ENCODE results near the gene SCNN1G. TPM values are rescaled to one million over a fixed set of nuclear protein-coding genes. Genes with fewer than 3 reads are reported as not detected.

Gene SCNN1G
- total RNA-seq, 2 experiments from 2014 or later: not detected

- no TSS peak for BruUV-seq (replicated peaks)
- no peaks in the 10 kb centered on the region for H3K36me3 ChIP-seq (ENCODE audit: insufficient read depth, low read length)
- no peaks in the 10 kb centered on the region for H3K9me3 ChIP-seq (ENCODE audit: low read length)
- no peak overlapping the region for H3K27ac ChIP-seq (ENCODE audit: low read depth, low read length, poor library complexity, severe bottlenecking)
- no peak overlapping the region for H3K4me3 ChIP-seq (ENCODE audit: low read depth, low read length, poor library complexity, severe bottlenecking)
- no peaks in the 10 kb centered on the region for H3K4me1 ChIP-seq (ENCODE audit: insufficient read depth, low read length, poor library complexity, severe bottlenecking)
- ChIA-PET POLR2A (interaction anchor here (0.7 kb wide), 1 partner anchor 67 kb away, joined by 4 read pairs; no protein-coding TSS in a partner anchor), CTCF (ENCODE audit: unreplicated experiment) (no interaction called here)
- no peaks in the 10 kb centered on the region for H4K20me1 ChIP-seq (ENCODE audit: insufficient read depth, low read length)
- no peak overlapping the region for H3K4me2 ChIP-seq (ENCODE audit: low read length)
- no peak for DNase-seq (ENCODE audit: low spot score)
- no peaks in the 10 kb centered on the region for H3K79me2 ChIP-seq (ENCODE audit: insufficient read depth, low read depth, low read length)
- intact Hi-C loops (cut with micrococcal nuclease; ENCODE audit: unreplicated experiment): no loop called here
- TF ChIP-seq CTCF (conservative IDR thresholded peaks at IDR 0.05; ENCODE audit: low read length) (no peak), EZH2phosphoT487 (IDR thresholded peaks at IDR 0.05; ENCODE audit: borderline replicate concordance, low read depth, low read length) (no peak)
- H3K9me2 ChIP-seq (ENCODE audit: insufficient read depth, low read length): no peaks in the 10 kb centered on the region
- no peak overlapping the region for H2AFZ ChIP-seq (ENCODE audit: low read length)
Measured at GRCh38 chr16:23257682-23258081, 75.1 kb downstream of the SCNN1G start.

- TF ChIP-seq CTCF (conservative IDR thresholded peaks at IDR 0.05; ENCODE audit: low read length) (no peak), EZH2phosphoT487 (IDR thresholded peaks at IDR 0.05; ENCODE audit: borderline replicate concordance, low read depth, low read length) (no peak)
- H3K36me3 ChIP-seq (ENCODE audit: insufficient read depth, low read length): no peaks in the 10 kb centered on the region
- no peak overlapping the region for H3K27ac ChIP-seq (ENCODE audit: low read depth, low read length, poor library complexity, severe bottlenecking)
- ChIA-PET CTCF (ENCODE audit: unreplicated experiment) (no interaction called here), POLR2A (no interaction called here)
- H3K79me2 ChIP-seq (ENCODE audit: insufficient read depth, low read depth, low read length): no peaks in the 10 kb centered on the region
- H3K9me3 ChIP-seq (ENCODE audit: low read length): no peaks in the 10 kb centered on the region
- no peak overlapping the region for H2AFZ ChIP-seq (ENCODE audit: low read length)
- DNase-seq (ENCODE audit: low spot score): no peak
- intact Hi-C loops (cut with micrococcal nuclease; ENCODE audit: unreplicated experiment): no loop called here
- no peaks in the 10 kb centered on the region for H3K4me1 ChIP-seq (ENCODE audit: insufficient read depth, low read length, poor library complexity, severe bottlenecking)
- H4K20me1 ChIP-seq (ENCODE audit: insufficient read depth, low read length): no peaks in the 10 kb centered on the region
- no TSS peak for BruUV-seq (replicated peaks)
- no peak overlapping the region for H3K4me2 ChIP-seq (ENCODE audit: low read length)
- H3K9me2 ChIP-seq (ENCODE audit: insufficient read depth, low read length): no peaks in the 10 kb centered on the region
- H3K4me3 ChIP-seq (ENCODE audit: low read depth, low read length, poor library complexity, severe bottlenecking): no peak overlapping the region
Measured at GRCh38 chr16:23258919-23259237, 76.3 kb downstream of the SCNN1G start.

Other genes with a start within 250 kb of the SCNN1G start
- gene USP31, start 33.3 kb upstream of the SCNN1G start, total RNA-seq (2014; rRNA removed; shearing (Covaris generic)): 6.8 and 9.0 TPM in 2 replicates
- 12.2 and 12.9 TPM in 2 replicates for gene USP31, start 33.3 kb upstream of the SCNN1G start, total RNA-seq (2022)
- not detected in 2 replicates for gene SCNN1B, start 119.6 kb downstream of the SCNN1G start, total RNA-seq (2014; rRNA removed; shearing (Covaris generic))
- gene SCNN1B, start 119.6 kb downstream of the SCNN1G start, total RNA-seq (2022): 0.23 and 0.52 TPM in 2 replicates

All from OCI-LY7 (cell line).